22Rv1 (cell line): ENCODE results near the gene UGDH.

ENCODE experiments used
- CTCF ChIP-seq: fragments of 450-650 bp; IDR thresholded peaks from 2 replicates; pipeline ENCODE4 v1.5.1; 2017; ENCODE audit warnings: mild to moderate bottlenecking
- ZFX ChIP-seq: fragments of 450-650 bp; IDR thresholded peaks from 2 replicates; pipeline ENCODE4 v1.6.1; 2017; ENCODE audit warnings: antibody characterized with exemption, borderline replicate concordance

GRCh38 chr4:39521253-39521919 lies 5.9 kb downstream of the UGDH start:
- TF ChIP-seq CTCF (no peak), ZFX (no peak)
